PC-3 (cell line): Measurements from ENCODE around the gene CCDC60. TPM values are rescaled to one million over a fixed set of nuclear protein-coding genes. Genes with fewer than 3 reads are reported as not detected.

Source experiments
- ATAC-seq: fragments of 200-7000 bp; cut with Tn5 transposase; 2 replicates; pipeline ENCODE4 v1.9.1; 2020; ENCODE audit warnings: mild to moderate bottlenecking, moderate library complexity
- BruUV-seq: library from RNA; stranded (reverse); fragments of 400-500 nt; replicated peaks from 2 replicates; lab custom pipeline; 2021; lab: Mats Ljungman, UMichigan
- CTCF ChIA-PET: fragments of 300-600 bp; sonication (Branson Sonifier 250); formaldehyde crosslinking; loops from one replicate; lab custom pipeline; 2022; ENCODE audit warnings: antibody characterized with exemption; lab: Charles Lee
- POLR2A ChIA-PET: fragments of 300-600 bp; sonication (Branson Sonifier 250); formaldehyde crosslinking; loops from one replicate; lab custom pipeline; 2022; ENCODE audit warnings: antibody characterized with exemption; ENCODE audit not compliant: unreplicated experiment; lab: Charles Lee
- DNase-seq: peaks from one replicate; pipeline ENCODE4 v3.0.0-alpha.2; 2015
- H2AFZ ChIP-seq: fragments of 300-600 bp; sonication (generic); 2 replicates; pipeline ENCODE4 v1.6.0; 2016; ENCODE audit warnings: antibody characterized with exemption, low read length
- H3F3A ChIP-seq: fragments of 300-600 bp; sonication (generic); one replicate; pipeline ENCODE4 v1.6.0; 2017; ENCODE audit warnings: antibody characterized with exemption, low read length, control low read depth, mild to moderate bottlenecking; ENCODE audit not compliant: unreplicated experiment
- H3K27ac ChIP-seq: fragments of 300-600 bp; sonication (generic); 2 replicates; pipeline ENCODE4 v1.5.1; 2016; ENCODE audit warnings: mild to moderate bottlenecking, low read length
- H3K27me3 ChIP-seq: fragments of 300-600 bp; sonication (generic); 2 replicates; pipeline ENCODE4 v1.6.1; 2016; ENCODE audit warnings: low read length, mixed read lengths
- H3K36me3 ChIP-seq: fragments of 300-600 bp; sonication (generic); 2 replicates; pipeline ENCODE4 v1.6.1; 2016; ENCODE audit warnings: low read depth, mixed run types, low read length, mixed read lengths
- H3K4me1 ChIP-seq: fragments of 300-600 bp; sonication (generic); 2 replicates; pipeline ENCODE4 v1.5.1; 2016; ENCODE audit warnings: low read length; ENCODE audit not compliant: insufficient read depth
- H3K4me2 ChIP-seq: fragments of 300-600 bp; sonication (generic); 2 replicates; pipeline ENCODE4 v1.6.0; 2016; ENCODE audit warnings: low read length
- H3K4me3 ChIP-seq: fragments of 300-600 bp; sonication (generic); 2 replicates; pipeline ENCODE4 v1.5.1; 2016; ENCODE audit warnings: mild to moderate bottlenecking, low read length, mixed read lengths
- H3K79me2 ChIP-seq: fragments of 300-600 bp; sonication (generic); 2 replicates; pipeline ENCODE4 v1.6.1; 2017; ENCODE audit warnings: low read length, mixed read lengths
- H3K9ac ChIP-seq: fragments of 300-600 bp; sonication (generic); 2 replicates; pipeline ENCODE4 v1.6.0; 2016; ENCODE audit warnings: mild to moderate bottlenecking, low read length
- H3K9me2 ChIP-seq: fragments of 300-600 bp; sonication (generic); replicated peaks from 2 replicates; pipeline ENCODE4 v1.6.1; 2016; ENCODE audit warnings: mixed run types, low read length, mixed read lengths
- H3K9me3 ChIP-seq: fragments of 300-600 bp; sonication (generic); 2 replicates; pipeline ENCODE4 v1.6.1; 2016; ENCODE audit warnings: low read length, mixed read lengths
- H4K20me1 ChIP-seq: fragments of 300-600 bp; sonication (generic); 2 replicates; pipeline ENCODE4 v1.6.1; 2016; ENCODE audit warnings: low read length, mixed read lengths
- EZH2 ChIP-seq: fragments of 300-600 bp; sonication (generic); IDR thresholded peaks from one replicate; pipeline ENCODE4 v1.6.1; 2017; ENCODE audit warnings: antibody characterized with exemption, mild to moderate bottlenecking, low read length; ENCODE audit not compliant: unreplicated experiment
- EZH2phosphoT487 ChIP-seq: fragments of 300-600 bp; sonication (generic); IDR thresholded peaks from 2 replicates; pipeline ENCODE4 v1.6.1; 2018; ENCODE audit warnings: mild to moderate bottlenecking, antibody characterized with exemption, low read length, borderline replicate concordance
- intact Hi-C: fragments of 100-400 bp; cut with micrococcal nuclease; formaldehyde crosslinking; loops from 2 replicates; pipeline ENCODE4 v1.9.0; 2023
- total RNA-seq: library from RNA; depleted of rRNA; stranded (reverse); fragments of >200 nt; gene quantifications from 2 replicates; pipeline ENCODE4 v1.2.3, GENCODE V29; 2014
- TF ChIP-seq, protein P1 (sequence below): fragments of 300-600 bp; sonication (generic); conservative IDR thresholded peaks from 2 replicates; pipeline ENCODE4 v1.5.1; 2017; ENCODE audit warnings: antibody characterized with exemption, low read depth, mild to moderate bottlenecking, low read length

CCDC60 gene
- total RNA-seq, 1 experiment from 2014 or later: not detected

GRCh38 chr12:119341020-119341419 is 6.5 kb downstream of the CCDC60 start:
- Histone ChIP-seq H3K27ac (no peak overlapping the region), H4K20me1 (no peaks in the 10 kb centered on the region), H3K36me3 (no peaks in the 10 kb centered on the region), H3K4me3 (no peak overlapping the region), H3K27me3 (peaks cover 32% of the 10 kb centered on the region), H3K9ac (no peak overlapping the region), H3F3A (no peaks in the 10 kb centered on the region), H3K9me2 (no peaks in the 10 kb centered on the region), H3K4me1 (no peaks in the 10 kb centered on the region), H3K4me2 (no peak overlapping the region), H2AFZ (no peak overlapping the region), H3K79me2 (no peaks in the 10 kb centered on the region), H3K9me3 (no peaks in the 10 kb centered on the region)
- intact Hi-C loops: no loop called here
- DNase-seq (no peak), ATAC-seq (no peak)
- BruUV-seq: no TSS peak
- ChIA-PET POLR2A (no interaction called here), CTCF (no interaction called here)
- TF ChIP-seq, protein P1, sequence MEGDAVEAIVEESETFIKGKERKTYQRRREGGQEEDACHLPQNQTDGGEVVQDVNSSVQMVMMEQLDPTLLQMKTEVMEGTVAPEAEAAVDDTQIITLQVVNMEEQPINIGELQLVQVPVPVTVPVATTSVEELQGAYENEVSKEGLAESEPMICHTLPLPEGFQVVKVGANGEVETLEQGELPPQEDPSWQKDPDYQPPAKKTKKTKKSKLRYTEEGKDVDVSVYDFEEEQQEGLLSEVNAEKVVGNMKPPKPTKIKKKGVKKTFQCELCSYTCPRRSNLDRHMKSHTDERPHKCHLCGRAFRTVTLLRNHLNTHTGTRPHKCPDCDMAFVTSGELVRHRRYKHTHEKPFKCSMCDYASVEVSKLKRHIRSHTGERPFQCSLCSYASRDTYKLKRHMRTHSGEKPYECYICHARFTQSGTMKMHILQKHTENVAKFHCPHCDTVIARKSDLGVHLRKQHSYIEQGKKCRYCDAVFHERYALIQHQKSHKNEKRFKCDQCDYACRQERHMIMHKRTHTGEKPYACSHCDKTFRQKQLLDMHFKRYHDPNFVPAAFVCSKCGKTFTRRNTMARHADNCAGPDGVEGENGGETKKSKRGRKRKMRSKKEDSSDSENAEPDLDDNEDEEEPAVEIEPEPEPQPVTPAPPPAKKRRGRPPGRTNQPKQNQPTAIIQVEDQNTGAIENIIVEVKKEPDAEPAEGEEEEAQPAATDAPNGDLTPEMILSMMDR: no peak
- TF ChIP-seq EZH2: no peak
- TF ChIP-seq EZH2phosphoT487: no peak

DNA sequence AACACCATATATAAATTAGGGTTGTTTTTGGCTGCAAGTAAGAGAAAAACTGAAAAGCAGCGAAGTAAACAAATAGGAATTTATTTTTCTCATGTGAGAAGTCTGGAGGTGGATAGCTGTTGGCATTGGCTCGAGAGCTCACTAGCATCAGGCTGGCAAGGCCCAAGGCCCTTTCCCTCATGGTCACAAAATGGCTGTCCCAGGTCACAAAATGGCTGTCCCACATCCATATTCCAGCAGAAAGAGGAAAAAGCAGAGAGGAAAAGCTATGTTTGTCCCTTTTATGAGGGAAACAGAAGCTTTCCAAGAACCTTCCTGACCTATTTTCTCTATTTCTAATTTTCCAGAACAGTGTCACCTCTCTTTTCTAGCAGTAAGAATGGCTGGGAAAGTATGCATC is 7.5 kb downstream of the CCDC60 start:
- no peaks in the 10 kb centered on the region for H3K9me2 ChIP-seq
- H3K27me3 ChIP-seq: peaks cover 24% of the 10 kb centered on the region
- H3K9ac ChIP-seq: no peak overlapping the region
- no peaks in the 10 kb centered on the region for H3F3A ChIP-seq
- no peaks in the 10 kb centered on the region for H3K9me3 ChIP-seq
- H3K4me2 ChIP-seq: no peak overlapping the region
- no peaks in the 10 kb centered on the region for H4K20me1 ChIP-seq
- ChIA-PET CTCF (no interaction called here), POLR2A (no interaction called here)
- H3K4me3 ChIP-seq: no peak overlapping the region
- ATAC-seq: no peak
- no peaks in the 10 kb centered on the region for H3K36me3 ChIP-seq
- DNase-seq: no peak
- TF ChIP-seq EZH2phosphoT487 (no peak), EZH2 (no peak)
- TF ChIP-seq, protein P1: no peak
- no TSS peak for BruUV-seq
- H3K4me1 ChIP-seq: no peaks in the 10 kb centered on the region
- intact Hi-C loops: no loop called here
- H3K27ac ChIP-seq: no peak overlapping the region
- no peak overlapping the region for H2AFZ ChIP-seq
- H3K79me2 ChIP-seq: no peaks in the 10 kb centered on the region

GRCh38 chr12:119343130-119343529 is 8.6 kb downstream of the CCDC60 start:
- H3K4me3 ChIP-seq: no peak overlapping the region
- H3F3A ChIP-seq: no peaks in the 10 kb centered on the region
- H3K9me3 ChIP-seq: no peaks in the 10 kb centered on the region
- H4K20me1 ChIP-seq: no peaks in the 10 kb centered on the region
- ChIA-PET POLR2A (no interaction called here), CTCF (no interaction called here)
- no peaks in the 10 kb centered on the region for H3K4me1 ChIP-seq
- no peak for ATAC-seq
- no peaks in the 10 kb centered on the region for H3K79me2 ChIP-seq
- BruUV-seq: no TSS peak
- no peak for TF ChIP-seq EZH2phosphoT487
- no peak for TF ChIP-seq EZH2
- TF ChIP-seq, protein P1: no peak
- peaks cover 12% of the 10 kb centered on the region for H3K27me3 ChIP-seq
- DNase-seq: no peak
- intact Hi-C loops: no loop called here
- no peak overlapping the region for H3K9ac ChIP-seq
- no peak overlapping the region for H2AFZ ChIP-seq
- H3K27ac ChIP-seq: no peak overlapping the region
- H3K9me2 ChIP-seq: no peaks in the 10 kb centered on the region
- H3K4me2 ChIP-seq: no peak overlapping the region
- H3K36me3 ChIP-seq: no peaks in the 10 kb centered on the region
